HepG2 (cell line): Measurements from ENCODE around the gene RING1. TPM values are rescaled to one million over a fixed set of nuclear protein-coding genes. Genes with fewer than 3 reads are reported as not detected.
A peak's percentile ranks its signal among the peaks of the same experiment; 100 is the strongest.

Experiments used
- CREM ChIP-seq, 2 experiments: sonication (generic) in 1 of 2; formaldehyde crosslinking in 1 of 2; IDR thresholded peaks; 2 replicates each; pipeline versions ENCODE4 v1.4.0 to v1.6.1; 2016 to 2020; ENCODE audit warnings: antibody characterized with exemption in 1 of 2, mild to moderate bottlenecking in 1 of 2, missing genetic modification reagents in 1 of 2
- DMAP1 ChIP-seq: IDR thresholded peaks from 2 replicates; pipeline ENCODE4 v1.6.1; 2016
- FOSL1 ChIP-seq: sonication (generic); formaldehyde crosslinking; IDR thresholded peaks from 2 replicates; pipeline ENCODE4 v1.9.0; 2021; ENCODE audit warnings: missing genetic modification reagents, borderline replicate concordance
- KDM2A ChIP-seq: sonication (generic); formaldehyde crosslinking; IDR thresholded peaks from 2 replicates; pipeline ENCODE4 v1.4.0; 2020; ENCODE audit warnings: low read depth, missing genetic modification reagents, borderline replicate concordance
- NCOA2 ChIP-seq: sonication (generic); formaldehyde crosslinking; IDR thresholded peaks from 2 replicates; pipeline ENCODE4 v1.8.0; 2022; ENCODE audit warnings: inconsistent platforms
- PITX1 ChIP-seq: sonication (generic); formaldehyde crosslinking; IDR thresholded peaks from 2 replicates; pipeline ENCODE4 v1.5.1; 2020; ENCODE audit warnings: mild to moderate bottlenecking, missing genetic modification reagents
- REL ChIP-seq: sonication (generic); formaldehyde crosslinking; conservative IDR thresholded peaks from 2 replicates; pipeline ENCODE4 v1.8.0; 2022; ENCODE audit warnings: mild to moderate bottlenecking, missing genetic modification reagents, moderate library complexity
- RXRA ChIP-seq: sonication (generic); formaldehyde crosslinking; IDR thresholded peaks from 2 replicates; pipeline ENCODE4 v1.5.1; 2020; ENCODE audit warnings: missing genetic modification reagents
- SIX4 ChIP-seq: sonication (generic); formaldehyde crosslinking; IDR thresholded peaks from 2 replicates; pipeline ENCODE4 v1.4.0; 2020; ENCODE audit warnings: missing genetic modification reagents
- THAP8 ChIP-seq: sonication (generic); formaldehyde crosslinking; IDR thresholded peaks from 2 replicates; pipeline ENCODE4 v1.5.1; 2020; ENCODE audit warnings: missing genetic modification reagents, mild to moderate bottlenecking, borderline replicate concordance
- YEATS2 ChIP-seq: sonication (generic); formaldehyde crosslinking; IDR thresholded peaks from 2 replicates; pipeline ENCODE4 v1.4.0; 2020; ENCODE audit warnings: missing genetic modification reagents, borderline replicate concordance
- ZGPAT ChIP-seq: IDR thresholded peaks from 2 replicates; pipeline ENCODE4 v1.6.1; 2016; ENCODE audit warnings: mild to moderate bottlenecking
- ZSCAN22 ChIP-seq: sonication (generic); formaldehyde crosslinking; IDR thresholded peaks from 2 replicates; pipeline ENCODE4 v1.4.0; 2020; ENCODE audit warnings: mild to moderate bottlenecking, missing genetic modification reagents
- ZSCAN29 ChIP-seq: sonication (generic); formaldehyde crosslinking; conservative IDR thresholded peaks from 2 replicates; pipeline ENCODE4 v1.4.0; 2020; ENCODE audit warnings: mild to moderate bottlenecking, missing genetic modification reagents
- polyA plus RNA-seq, 8 experiments: library from polyadenylated mRNA; depleted of rRNA in 3 of 8; stranded (reverse) in 7 of 8; unstranded in 1 of 8; fragments of >200 nt; fragmentation: Illumina TruSeq in 4 of 8; extraction: Trizol in 4 of 8; gene quantifications; 2 replicates each; pipeline versions ENCODE4 v1.2.1 to v1.2.3, GENCODE V29; 2011 to 2016; ENCODE audit warnings: low read depth in 4 of 8, missing spikeins in 1 of 8, mixed read lengths in 1 of 8; ENCODE audit not compliant: insufficient read depth in 1 of 8
- total RNA-seq, 5 experiments: library from RNA; depleted of rRNA; stranded (reverse); fragments of >200 nt; fragmentation: Illumina TruSeq; extraction: Trizol; gene quantifications; 2 replicates each; pipeline ENCODE4 v1.2.3, GENCODE V29; 2016; ENCODE audit warnings: low read depth in 1 of 5
- TF ChIP-seq, protein P1 (sequence below): sonication (generic); formaldehyde crosslinking; IDR thresholded peaks from 2 replicates; pipeline ENCODE4 v1.8.0; 2022; ENCODE audit warnings: mild to moderate bottlenecking, missing genetic modification reagents, borderline replicate concordance
- TF ChIP-seq, protein P2 (sequence below): sonication (generic); formaldehyde crosslinking; IDR thresholded peaks from 2 replicates; pipeline ENCODE4 v1.4.0; 2020; ENCODE audit warnings: mild to moderate bottlenecking, missing genetic modification reagents

Gene RING1
- total and polyA plus RNA-seq, 2 of the 13 experiments (the other 11 are each of a cell fraction or from before 2014, with no cell fraction given) = 23.9 to 33.6 TPM

- TF ChIP-seq ZGPAT (peak; percentile 97), RXRA (peak; percentile 90), SIX4 (CRISPR knock-in tag) (peak; percentile 4; the same call in 1 of the 2 replicates), FOSL1 (no peak), ZSCAN22 (CRISPR knock-in tag) (peak; percentile 15; the same call in 1 of the 2 replicates), REL (CRISPR knock-in tag) (0 out of 2 replicates have a peak, but pooled peaks have one; percentile 54), KDM2A (peak; percentile 89), DMAP1 (CRISPR knock-in tag) (peak; percentile 94), PITX1 (CRISPR knock-in tag) (peak; percentile 34; the same call in 1 of the 2 replicates), CREM (IDR thresholded peaks at IDR 0.05) (peak; percentile 83), CREM (CRISPR knock-in tag; IDR thresholded peaks at IDR 0.05) (no peak), ZSCAN29 (CRISPR knock-in tag) (peak; percentile 93), THAP8 (CRISPR knock-in tag) (no peak), NCOA2 (0 out of 2 replicates have a peak, but pooled peaks have one; percentile 38), YEATS2 (CRISPR knock-in tag) (peak; percentile 90)
- TF ChIP-seq, protein P1, sequence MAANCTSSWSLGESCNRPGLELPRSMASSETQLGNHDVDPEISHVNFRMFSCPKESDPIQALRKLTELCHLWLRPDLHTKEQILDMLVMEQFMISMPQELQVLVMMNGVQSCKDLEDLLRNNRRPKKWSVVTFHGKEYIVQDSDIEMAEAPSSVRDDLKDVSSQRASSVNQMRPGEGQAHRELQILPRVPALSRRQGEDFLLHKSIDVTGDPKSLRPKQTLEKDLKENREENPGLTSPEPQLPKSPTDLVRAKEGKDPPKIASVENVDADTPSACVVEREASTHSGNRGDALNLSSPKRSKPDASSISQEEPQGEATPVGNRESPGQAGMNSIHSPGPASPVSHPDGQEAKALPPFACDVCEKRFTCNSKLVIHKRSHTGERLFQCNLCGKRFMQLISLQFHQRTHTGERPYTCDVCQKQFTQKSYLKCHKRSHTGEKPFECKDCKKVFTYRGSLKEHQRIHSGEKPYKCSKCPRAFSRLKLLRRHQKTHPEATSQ (CRISPR knock-in tag) = no peak
- TF ChIP-seq, protein P2, sequence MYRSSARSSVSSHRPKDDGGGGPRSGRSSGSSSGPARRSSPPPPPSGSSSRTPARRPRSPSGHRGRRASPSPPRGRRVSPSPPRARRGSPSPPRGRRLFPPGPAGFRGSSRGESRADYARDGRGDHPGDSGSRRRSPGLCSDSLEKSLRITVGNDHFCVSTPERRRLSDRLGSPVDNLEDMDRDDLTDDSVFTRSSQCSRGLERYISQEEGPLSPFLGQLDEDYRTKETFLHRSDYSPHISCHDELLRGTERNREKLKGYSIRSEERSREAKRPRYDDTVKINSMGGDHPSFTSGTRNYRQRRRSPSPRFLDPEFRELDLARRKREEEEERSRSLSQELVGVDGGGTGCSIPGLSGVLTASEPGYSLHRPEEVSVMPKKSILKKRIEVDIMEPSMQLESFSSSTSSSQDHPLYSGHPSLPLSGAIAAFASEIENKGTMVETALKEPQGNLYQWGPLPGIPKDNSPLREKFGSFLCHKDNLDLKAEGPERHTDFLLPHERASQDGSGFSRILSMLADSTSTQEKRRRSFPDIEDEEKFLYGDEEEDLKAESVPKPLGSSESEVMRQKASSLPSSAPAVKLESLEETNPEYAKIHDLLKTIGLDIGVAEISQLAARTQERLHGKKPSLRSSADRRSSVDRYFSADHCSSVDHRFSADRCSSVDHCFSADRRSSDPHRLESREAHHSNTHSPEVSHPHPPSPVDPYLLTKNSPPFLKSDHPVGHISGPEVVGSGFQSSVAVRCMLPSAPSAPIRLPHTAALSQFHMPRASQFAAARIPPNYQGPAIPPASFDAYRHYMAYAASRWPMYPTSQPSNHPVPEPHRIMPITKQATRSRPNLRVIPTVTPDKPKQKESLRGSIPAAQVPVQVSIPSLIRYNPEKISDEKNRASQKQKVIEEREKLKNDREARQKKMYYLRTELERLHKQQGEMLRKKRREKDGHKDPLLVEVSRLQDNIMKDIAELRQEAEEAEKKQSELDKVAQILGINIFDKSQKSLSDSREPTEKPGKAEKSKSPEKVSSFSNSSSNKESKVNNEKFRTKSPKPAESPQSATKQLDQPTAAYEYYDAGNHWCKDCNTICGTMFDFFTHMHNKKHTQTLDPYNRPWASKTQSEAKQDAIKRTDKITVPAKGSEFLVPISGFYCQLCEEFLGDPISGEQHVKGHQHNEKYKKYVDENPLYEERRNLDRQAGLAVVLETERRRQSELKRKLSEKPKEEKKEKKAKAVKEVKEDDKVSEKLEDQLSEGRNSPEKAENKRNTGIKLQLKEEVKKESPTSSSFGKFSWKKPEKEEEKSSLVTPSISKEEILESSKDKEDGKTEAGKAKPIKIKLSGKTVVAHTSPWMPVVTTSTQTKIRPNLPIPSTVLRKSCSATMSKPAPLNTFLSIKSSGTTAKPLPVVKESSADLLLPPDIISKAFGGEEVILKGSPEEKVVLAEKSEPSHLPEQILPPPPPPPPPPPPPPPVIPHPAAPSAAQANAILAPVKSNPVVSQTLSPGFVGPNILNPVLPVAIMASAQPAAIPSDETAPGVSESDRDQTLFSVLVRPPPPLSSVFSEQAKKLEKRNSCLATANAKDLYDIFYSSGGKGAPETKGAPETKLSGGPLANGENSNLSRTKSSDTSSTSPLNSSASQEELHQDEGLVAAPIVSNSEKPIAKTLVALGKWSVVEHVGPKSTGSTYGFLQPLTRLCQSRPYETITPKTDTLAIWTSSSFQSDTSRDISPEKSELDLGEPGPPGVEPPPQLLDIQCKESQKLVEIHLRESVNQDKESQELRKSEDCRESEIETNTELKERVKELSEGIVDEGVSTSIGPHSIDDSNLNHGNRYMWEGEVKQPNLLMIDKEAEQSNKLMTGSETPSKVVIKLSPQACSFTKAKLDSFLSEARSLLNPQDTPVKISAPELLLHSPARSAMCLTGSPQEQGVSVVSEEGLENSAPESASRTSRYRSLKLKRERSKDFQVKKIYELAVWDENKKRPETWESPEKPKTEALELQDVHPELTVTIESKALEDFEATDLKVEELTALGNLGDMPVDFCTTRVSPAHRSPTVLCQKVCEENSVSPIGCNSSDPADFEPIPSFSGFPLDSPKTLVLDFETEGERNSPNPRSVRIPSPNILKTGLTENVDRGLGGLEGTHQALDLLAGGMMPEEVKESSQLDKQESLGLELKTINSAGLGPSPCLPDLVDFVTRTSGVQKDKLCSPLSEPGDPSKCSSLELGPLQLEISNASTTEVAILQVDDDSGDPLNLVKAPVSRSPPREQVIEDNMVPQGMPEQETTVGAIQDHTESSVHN (CRISPR knock-in tag) = peak; percentile 54
Observed at GRCh38 chr6:33200219-33201146, 7.8 kb upstream of the RING1 start, which contains the start of the genes RXRB and SLC39A7 (continued).
